GM23248 (cell line): ENCODE measurements around the gene CCDC97. TPM values are rescaled to one million over a fixed set of nuclear protein-coding genes. Genes with fewer than 3 reads are reported as not detected.
A peak's percentile ranks its signal among the peaks of the same experiment; 100 is the strongest.

ENCODE experiments used
- DNase-seq: peaks from one replicate; pipeline ENCODE4 v3.0.0-alpha.2; 2015
- H2AFZ ChIP-seq: fragments of 200-600 bp; sonication (generic); 2 replicates; pipeline ENCODE4 v1.6.1; 2016; ENCODE audit warnings: antibody characterized with exemption
- H3F3A ChIP-seq: fragments of 200-600 bp; sonication (generic); 2 replicates; pipeline ENCODE4 v1.6.1; 2016; ENCODE audit warnings: mild to moderate bottlenecking, antibody characterized with exemption, mixed run types; ENCODE audit not compliant: insufficient read depth
- H3K27ac ChIP-seq: fragments of 200-600 bp; sonication (generic); 2 replicates; pipeline ENCODE4 v1.5.1; 2016; ENCODE audit warnings: mild to moderate bottlenecking
- H3K27me3 ChIP-seq: fragments of 200-600 bp; sonication (generic); replicated peaks from 2 replicates; pipeline ENCODE4 v1.6.1; 2016; ENCODE audit warnings: mild to moderate bottlenecking; ENCODE audit not compliant: insufficient read depth
- H3K36me3 ChIP-seq: fragments of 200-600 bp; sonication (generic); 2 replicates; pipeline ENCODE4 v1.6.1; 2016; ENCODE audit warnings: low read depth, mild to moderate bottlenecking
- H3K4me1 ChIP-seq: fragments of 200-600 bp; sonication (generic); 2 replicates; pipeline ENCODE4 v1.6.1; 2016; ENCODE audit warnings: mild to moderate bottlenecking; ENCODE audit not compliant: insufficient read depth
- H3K4me2 ChIP-seq: fragments of 200-600 bp; sonication (generic); one replicate; pipeline ENCODE4 v1.6.1; 2016; ENCODE audit warnings: mild to moderate bottlenecking; ENCODE audit not compliant: unreplicated experiment
- H3K4me3 ChIP-seq: fragments of 200-600 bp; sonication (generic); 2 replicates; pipeline ENCODE4 v1.5.1; 2016; ENCODE audit warnings: mild to moderate bottlenecking
- H3K79me2 ChIP-seq: fragments of 200-600 bp; sonication (generic); 2 replicates; pipeline ENCODE4 v1.6.1; 2016; ENCODE audit warnings: mild to moderate bottlenecking; ENCODE audit not compliant: insufficient read depth
- H3K9ac ChIP-seq: fragments of 200-600 bp; sonication (generic); 2 replicates; pipeline ENCODE4 v1.6.1; 2016; ENCODE audit warnings: mild to moderate bottlenecking
- H3K9me2 ChIP-seq: fragments of 200-600 bp; sonication (generic); 2 replicates; pipeline ENCODE4 v1.6.1; 2016; ENCODE audit warnings: mixed run types, mild to moderate bottlenecking, moderate library complexity; ENCODE audit not compliant: insufficient read depth
- H3K9me3 ChIP-seq: fragments of 200-600 bp; sonication (generic); one replicate; pipeline ENCODE4 v1.6.1; 2017; ENCODE audit warnings: low read depth
- H4K20me1 ChIP-seq: fragments of 200-600 bp; sonication (generic); 2 replicates; pipeline ENCODE4 v1.6.0; 2016; ENCODE audit not compliant: insufficient read depth
- EZH2 ChIP-seq: fragments of 200-600 bp; sonication (generic); IDR thresholded peaks from 2 replicates; pipeline ENCODE4 v1.6.1; 2018; ENCODE audit warnings: antibody characterized with exemption, mild to moderate bottlenecking; ENCODE audit not compliant: insufficient read depth, poor library complexity, severe bottlenecking
- EZH2phosphoT487 ChIP-seq: fragments of 200-600 bp; sonication (generic); IDR thresholded peaks from 2 replicates; pipeline ENCODE4 v1.6.1; 2018; ENCODE audit warnings: antibody characterized with exemption, moderate library complexity, mild to moderate bottlenecking, low read depth; ENCODE audit not compliant: insufficient read depth
- WGBS, 2 experiments: methylation state at CpG; one replicate each; pipeline ENCODE4 v1.1.6; 2015 to 2017; ENCODE audit warnings: low lambda C conversion rate in 2 of 2, low coverage in 1 of 2; ENCODE audit errors: missing lambda C conversion rate in 2 of 2; 5-methylcytosine and 5-hydroxymethylcytosine counted together
- in situ Hi-C: fragments of 300-500 bp; cut with MboI; formaldehyde crosslinking; loops from 2 replicates; pipeline ENCODE4 v1.15.0; 2020
- polyA plus RNA-seq: library from polyadenylated mRNA; unstranded; fragments of >200 nt; fragmentation: Nextera tagmentation; extraction: Ambion mirVana; gene quantifications from 2 replicates; pipeline ENCODE4 v1.2.1, GENCODE V29; 2016
- total RNA-seq: library from RNA; depleted of rRNA; stranded (reverse); fragments of >200 nt; shearing (Covaris generic); gene quantifications from 2 replicates; pipeline ENCODE4 v1.2.3, GENCODE V29; 2014

The CCDC97 gene
- total and polyA plus RNA-seq, 2 experiments from 2014 or later: 5.2 to 12.3 TPM

- peaks cover 13% of the 10 kb centered on the region; the same call in 1 of the 2 replicates for H3K4me1 ChIP-seq
- H3F3A ChIP-seq: no peaks in the 10 kb centered on the region
- H3K27ac ChIP-seq: no peak overlapping the region
- H3K9ac ChIP-seq: no peak overlapping the region
- in situ Hi-C loops: no loop called here
- no peaks in the 10 kb centered on the region for H4K20me1 ChIP-seq
- no peak for DNase-seq
- no peak overlapping the region for H3K4me2 ChIP-seq
- H3K36me3 ChIP-seq: peaks cover 64% of the 10 kb centered on the region
- no peaks in the 10 kb centered on the region for H3K27me3 ChIP-seq
- TF ChIP-seq EZH2phosphoT487 (no peak), EZH2 (no peak)
- no peaks in the 10 kb centered on the region for H3K9me3 ChIP-seq
- no peaks in the 10 kb centered on the region for H3K9me2 ChIP-seq
- 91 to 95% methylated on average over 5 of the region's 5 CpGs for WGBS, 2 experiments
- H2AFZ ChIP-seq: no peak overlapping the region
- H3K79me2 ChIP-seq: peaks cover 98% of the 10 kb centered on the region
- no peak overlapping the region for H3K4me3 ChIP-seq
Measured at GRCh38 chr19:41269571-41269970, 40.4 kb upstream of the CCDC97 start.

DNA sequence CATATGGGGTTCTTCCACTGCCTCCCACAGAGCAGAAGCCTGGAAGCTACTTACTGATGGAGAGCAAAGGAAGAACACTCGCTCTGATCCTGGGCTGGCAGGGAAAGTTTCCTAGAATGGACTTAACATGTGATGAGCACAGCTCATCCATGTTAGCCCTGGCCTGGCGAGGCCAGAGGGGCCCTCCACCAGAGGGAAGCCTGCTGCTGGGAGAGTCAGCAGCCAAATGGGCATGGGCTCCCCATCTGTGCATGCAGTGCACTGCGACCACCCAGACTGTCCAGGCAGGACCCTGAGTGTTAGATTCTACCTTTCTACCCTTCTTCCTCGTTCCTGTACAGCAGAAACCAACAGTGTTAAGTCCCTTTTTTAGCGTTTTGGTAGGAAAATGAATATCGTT is 36.9 kb upstream of the CCDC97 start:
- peaks cover 88% of the 10 kb centered on the region for H3K79me2 ChIP-seq
- H3K9me3 ChIP-seq: no peaks in the 10 kb centered on the region
- no peaks in the 10 kb centered on the region for H3F3A ChIP-seq
- no peaks in the 10 kb centered on the region for H4K20me1 ChIP-seq
- no peak for TF ChIP-seq EZH2
- TF ChIP-seq EZH2phosphoT487: no peak
- no peak overlapping the region for H3K27ac ChIP-seq
- no peak overlapping the region for H3K4me3 ChIP-seq
- no peak overlapping the region for H3K9ac ChIP-seq
- no peaks in the 10 kb centered on the region for H3K27me3 ChIP-seq
- no peaks in the 10 kb centered on the region for H3K4me1 ChIP-seq
- no peak overlapping the region for H3K4me2 ChIP-seq
- no peak for DNase-seq
- in situ Hi-C loops: no loop called here
- no peak overlapping the region for H2AFZ ChIP-seq
- H3K9me2 ChIP-seq: no peaks in the 10 kb centered on the region
- H3K36me3 ChIP-seq: peaks cover 92% of the 10 kb centered on the region
- 80 to 81% methylated on average over 6 of the region's 6 CpGs for WGBS, 2 experiments

DNA sequence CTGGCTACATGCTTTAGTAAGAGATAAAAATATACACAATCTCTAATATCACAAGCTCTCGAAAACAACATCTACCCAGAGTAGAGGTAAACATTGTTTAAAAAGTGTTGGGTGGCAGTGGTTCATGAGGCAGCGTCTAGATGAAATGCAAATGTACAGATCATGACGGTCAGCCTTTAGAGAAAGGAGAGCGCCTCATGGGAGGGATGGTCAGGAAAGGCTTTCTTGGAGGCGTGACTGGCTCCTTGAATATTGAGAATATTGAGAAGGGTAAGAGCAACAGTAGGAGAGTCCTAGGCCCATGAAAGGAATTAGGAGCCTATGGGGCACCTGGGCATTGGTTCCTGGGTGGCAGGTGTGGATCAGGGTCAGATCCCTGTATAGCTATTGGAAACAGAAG is 35.2 kb upstream of the CCDC97 start:
- Histone ChIP-seq H2AFZ (no peak overlapping the region), H4K20me1 (no peaks in the 10 kb centered on the region), H3K27me3 (no peaks in the 10 kb centered on the region), H3K4me2 (no peak overlapping the region), H3K79me2 (peaks cover 85% of the 10 kb centered on the region), H3K4me1 (no peaks in the 10 kb centered on the region), H3K27ac (no peak overlapping the region), H3K9me3 (no peaks in the 10 kb centered on the region), H3K4me3 (no peak overlapping the region), H3K9ac (no peak overlapping the region), H3F3A (peaks cover 8% of the 10 kb centered on the region; the same call in 1 of the 2 replicates), H3K9me2 (no peaks in the 10 kb centered on the region), H3K36me3 (peaks cover 92% of the 10 kb centered on the region)
- DNase-seq: no peak
- TF ChIP-seq EZH2: no peak
- no peak for TF ChIP-seq EZH2phosphoT487
- whole genome bisulfite sequencing, 2 experiments: 93 to 97% methylated on average over 5 of the region's 5 CpGs
- in situ Hi-C loops: no loop called here

DNA sequence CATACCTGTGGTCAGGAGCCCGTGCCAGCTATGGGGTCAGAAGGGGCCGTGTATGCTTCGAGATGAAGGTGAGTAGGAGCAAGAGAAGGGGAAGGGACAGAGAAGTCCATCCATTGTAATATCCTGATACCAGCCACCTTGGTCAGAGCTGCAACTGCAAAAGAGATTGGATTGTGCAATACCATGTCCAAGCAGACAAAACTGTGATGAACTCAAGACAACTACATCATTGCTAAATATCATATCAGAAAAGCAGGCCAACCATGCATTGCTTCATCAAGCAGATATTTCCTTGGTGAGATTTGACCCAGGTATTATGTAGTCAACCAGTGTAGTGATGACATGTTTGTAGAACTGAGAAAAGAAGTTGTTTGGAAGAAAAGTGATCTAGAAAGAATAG is 33.7 kb upstream of the CCDC97 start:
- H3K9ac ChIP-seq: no peak overlapping the region
- peaks cover 75% of the 10 kb centered on the region for H3K79me2 ChIP-seq
- no peak overlapping the region for H3K4me2 ChIP-seq
- H3K27me3 ChIP-seq: no peaks in the 10 kb centered on the region
- DNase-seq: peak; percentile 20
- no peaks in the 10 kb centered on the region for H3K9me2 ChIP-seq
- H3F3A ChIP-seq: peaks cover 17% of the 10 kb centered on the region; the same call in 1 of the 2 replicates
- no peak overlapping the region for H2AFZ ChIP-seq
- TF ChIP-seq EZH2phosphoT487: no peak
- TF ChIP-seq EZH2: no peak
- H3K4me3 ChIP-seq: no peak overlapping the region
- in situ Hi-C loops: no loop called here
- 87 to 92% methylated on average over 3 of the region's 3 CpGs for whole genome bisulfite sequencing, 2 experiments
- H3K27ac ChIP-seq: 0 out of 2 replicates have a peak overlapping the region, but pooled peaks have one; percentile 15
- H3K4me1 ChIP-seq: no peaks in the 10 kb centered on the region
- H3K36me3 ChIP-seq: peaks cover 95% of the 10 kb centered on the region
- H3K9me3 ChIP-seq: no peaks in the 10 kb centered on the region
- no peaks in the 10 kb centered on the region for H4K20me1 ChIP-seq

DNA sequence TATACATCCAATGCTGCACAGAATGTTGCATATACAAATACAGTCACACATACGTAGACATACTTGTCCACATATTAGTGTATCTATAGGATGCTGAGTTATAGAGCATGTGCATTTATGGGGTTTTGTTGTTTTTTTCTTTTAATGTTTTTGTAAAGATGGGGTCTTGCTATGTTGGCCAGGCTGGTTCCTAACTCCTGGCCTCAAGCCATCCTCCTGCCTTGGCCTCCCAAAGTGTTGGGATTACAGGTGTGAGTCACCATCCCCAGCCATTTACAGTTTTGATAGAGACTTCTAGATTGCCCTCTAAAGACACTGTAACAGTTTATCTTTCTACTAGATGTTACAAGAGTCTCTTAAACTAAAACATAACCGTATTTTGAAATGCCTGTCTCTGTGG is 31.5 kb upstream of the CCDC97 start:
- in situ Hi-C loops: no loop called here
- H3F3A ChIP-seq: peaks cover 17% of the 10 kb centered on the region; the same call in 1 of the 2 replicates
- H3K27ac ChIP-seq: no peak overlapping the region
- H2AFZ ChIP-seq: no peak overlapping the region
- H3K9ac ChIP-seq: no peak overlapping the region
- H3K36me3 ChIP-seq: peaks cover 93% of the 10 kb centered on the region
- 95 to 100% methylated on average over 2 of the region's 2 CpGs for WGBS, 2 experiments
- peaks cover 59% of the 10 kb centered on the region for H3K79me2 ChIP-seq
- no peaks in the 10 kb centered on the region for H3K27me3 ChIP-seq
- no peaks in the 10 kb centered on the region for H3K9me2 ChIP-seq
- H4K20me1 ChIP-seq: no peaks in the 10 kb centered on the region
- H3K9me3 ChIP-seq: no peaks in the 10 kb centered on the region
- H3K4me3 ChIP-seq: no peak overlapping the region
- DNase-seq: no peak
- TF ChIP-seq EZH2phosphoT487: no peak
- H3K4me1 ChIP-seq: no peaks in the 10 kb centered on the region
- no peak overlapping the region for H3K4me2 ChIP-seq
